GM19193 (cell line): Measurements from ENCODE around the gene DUSP15.

ENCODE experiments used
- POLR2A ChIP-seq: IDR thresholded peaks from 4 replicates; pipeline ENCODE4 v1.6.1; 2011; ENCODE audit not compliant: insufficient read depth, insufficient read length; ENCODE audit errors: extremely low read depth

DUSP15 gene

DNA sequence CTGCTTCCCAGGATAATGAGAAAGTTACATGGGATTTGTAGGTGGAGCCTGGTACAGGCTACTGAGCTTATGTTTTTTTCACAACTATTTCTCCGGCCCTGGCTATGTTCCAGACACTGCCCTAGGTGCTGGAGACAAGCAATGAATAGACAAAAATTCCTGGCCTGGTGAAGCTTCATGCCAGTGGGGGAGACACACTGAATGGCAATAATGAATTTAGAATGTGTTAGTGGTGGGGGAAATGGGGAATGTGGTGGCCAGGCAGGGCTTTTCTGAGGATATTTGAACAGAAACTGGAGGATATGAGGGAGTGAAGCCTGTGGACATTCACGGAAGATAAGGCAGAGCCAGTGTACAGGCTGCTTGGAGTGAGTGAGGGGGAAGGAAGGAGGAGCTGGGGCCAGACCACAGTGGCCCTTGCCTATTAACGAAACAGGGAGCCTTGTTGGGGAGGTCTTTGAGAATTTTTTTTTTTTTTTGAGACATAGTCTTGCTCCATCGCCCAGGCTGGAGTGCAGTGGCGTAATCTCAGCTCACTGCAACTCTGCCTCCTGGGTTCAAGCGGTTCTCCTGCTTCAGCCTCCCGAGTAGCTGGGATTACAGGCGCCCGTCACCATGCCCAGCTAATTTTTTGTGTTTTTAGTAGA is 31.6 kb downstream of the DUSP15 start:
- no peak for TF ChIP-seq POLR2A

DNA sequence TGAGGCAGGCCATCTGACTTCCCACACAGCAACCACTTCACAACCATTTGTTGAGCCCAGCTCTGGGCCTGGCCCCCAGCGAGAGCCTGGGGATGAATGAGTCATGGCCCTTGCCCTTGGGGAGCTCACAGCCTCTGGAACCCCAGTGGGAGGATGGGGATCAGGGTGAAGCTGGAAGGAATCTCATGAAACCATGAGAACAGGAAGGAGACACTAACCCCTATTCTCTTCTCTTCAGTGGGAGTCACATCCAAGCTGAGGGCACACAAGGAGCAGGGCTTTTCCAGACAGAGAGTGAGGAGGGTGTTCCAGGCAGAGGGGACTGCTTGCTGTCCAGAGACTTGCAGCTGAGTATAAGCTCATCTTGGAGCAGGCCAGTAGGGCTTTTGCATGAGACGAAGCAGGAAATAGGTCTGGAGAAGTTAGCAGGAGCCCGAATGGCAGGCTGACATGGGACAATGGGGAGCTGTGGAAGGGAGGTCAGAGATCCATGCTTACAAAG is 32.4 kb downstream of the DUSP15 start:
- TF ChIP-seq POLR2A: no peak

DNA sequence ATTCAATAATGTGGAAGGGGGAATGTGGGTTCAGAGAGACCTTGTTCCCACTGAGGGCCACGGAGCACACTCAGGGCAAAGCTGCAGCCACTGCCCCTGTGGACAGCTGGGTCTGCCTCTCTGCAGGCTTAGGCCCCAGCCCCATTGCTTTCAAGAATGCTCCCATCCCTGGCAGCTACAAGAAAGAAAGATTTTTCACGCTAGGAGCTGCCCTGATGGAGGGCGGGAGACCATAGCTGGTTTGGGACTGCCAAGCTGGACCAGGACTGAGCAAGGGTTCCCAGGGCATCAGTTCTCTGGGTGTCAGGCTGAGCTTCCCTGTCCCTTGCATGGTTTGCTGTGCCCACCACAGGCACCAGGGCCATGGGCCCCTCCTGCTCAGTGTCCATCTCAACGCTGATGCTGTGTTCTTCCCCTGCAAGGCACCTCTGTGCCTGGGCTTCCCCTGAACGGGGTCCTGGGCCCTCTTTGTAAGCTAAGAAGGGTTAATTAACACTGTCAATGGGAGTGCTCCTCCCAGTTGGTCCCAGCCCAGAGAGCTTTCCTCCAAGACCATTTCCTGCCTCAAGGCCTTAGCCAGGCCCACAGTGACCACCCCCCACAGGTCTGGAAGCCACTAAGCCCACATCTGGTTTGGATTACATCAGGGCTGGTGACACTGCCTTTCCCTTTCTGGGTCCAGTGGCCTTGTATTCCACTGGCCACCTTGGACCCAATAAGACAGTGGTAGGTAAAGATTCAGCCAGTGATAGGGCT is 33.3 kb downstream of the DUSP15 start:
- no peak for TF ChIP-seq POLR2A

DNA sequence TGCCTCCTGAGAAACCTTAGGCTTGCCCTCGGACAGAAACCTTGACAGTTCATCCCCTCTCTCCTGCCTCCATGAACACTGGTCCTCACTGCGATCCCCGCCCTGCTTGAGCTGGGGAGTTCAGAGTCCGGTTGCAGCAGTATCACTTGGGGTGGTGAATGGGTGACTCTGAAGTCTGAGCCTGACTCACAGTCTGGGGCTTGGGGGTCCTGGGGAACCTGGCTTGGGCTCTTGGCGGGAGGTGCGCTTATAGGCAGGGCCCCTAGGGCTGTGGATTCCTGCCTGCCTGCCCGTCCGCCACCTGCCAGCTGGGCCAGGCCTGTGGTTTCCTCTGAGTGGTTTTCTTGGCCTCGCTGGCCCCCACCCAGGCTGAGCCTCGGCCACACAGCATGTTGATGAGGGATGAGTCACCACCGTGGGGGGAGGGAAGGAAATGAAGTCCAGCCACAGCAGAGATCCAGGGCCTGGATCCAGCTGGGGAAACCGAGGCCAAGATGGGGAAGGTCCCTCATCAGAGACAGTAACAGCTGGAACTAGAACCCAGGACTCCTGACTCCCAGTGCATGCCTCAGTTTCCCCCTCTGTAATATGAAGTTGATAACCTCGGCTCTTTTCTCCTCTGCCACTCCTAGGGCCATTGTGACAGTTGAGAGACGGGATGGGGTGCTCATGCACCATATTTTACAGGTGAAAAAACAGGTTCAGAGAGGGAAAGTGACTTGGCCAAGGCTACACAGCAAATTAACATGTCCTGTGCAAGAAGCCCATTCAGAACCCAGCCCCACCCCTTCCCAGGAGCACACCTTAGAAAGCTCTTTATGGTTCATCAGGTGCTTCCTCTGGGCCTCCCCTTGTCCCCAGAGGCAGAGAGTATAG is 34.1 kb downstream of the DUSP15 start:
- no peak for TF ChIP-seq POLR2A

DNA sequence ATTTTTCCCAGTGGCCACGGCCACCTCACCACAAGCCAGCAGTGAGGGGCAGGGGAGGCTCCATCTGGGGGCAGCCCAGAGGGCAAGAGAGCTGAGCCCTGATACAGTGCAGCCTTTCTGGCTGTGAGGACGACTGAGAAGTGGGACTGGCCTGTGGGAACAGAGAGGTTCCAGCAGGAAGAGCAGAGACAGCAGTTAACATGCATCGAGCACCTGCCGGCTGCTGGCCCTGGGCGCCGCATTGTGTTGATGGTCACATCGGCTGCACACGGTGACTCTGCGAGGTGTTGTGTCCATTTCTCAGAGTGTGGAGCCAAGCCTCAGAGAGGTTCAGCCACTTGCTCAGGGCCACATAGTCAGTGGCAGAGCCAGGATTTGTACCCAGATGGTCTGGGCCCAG is 34.8 kb downstream of the DUSP15 start:
- TF ChIP-seq POLR2A: no peak

DNA sequence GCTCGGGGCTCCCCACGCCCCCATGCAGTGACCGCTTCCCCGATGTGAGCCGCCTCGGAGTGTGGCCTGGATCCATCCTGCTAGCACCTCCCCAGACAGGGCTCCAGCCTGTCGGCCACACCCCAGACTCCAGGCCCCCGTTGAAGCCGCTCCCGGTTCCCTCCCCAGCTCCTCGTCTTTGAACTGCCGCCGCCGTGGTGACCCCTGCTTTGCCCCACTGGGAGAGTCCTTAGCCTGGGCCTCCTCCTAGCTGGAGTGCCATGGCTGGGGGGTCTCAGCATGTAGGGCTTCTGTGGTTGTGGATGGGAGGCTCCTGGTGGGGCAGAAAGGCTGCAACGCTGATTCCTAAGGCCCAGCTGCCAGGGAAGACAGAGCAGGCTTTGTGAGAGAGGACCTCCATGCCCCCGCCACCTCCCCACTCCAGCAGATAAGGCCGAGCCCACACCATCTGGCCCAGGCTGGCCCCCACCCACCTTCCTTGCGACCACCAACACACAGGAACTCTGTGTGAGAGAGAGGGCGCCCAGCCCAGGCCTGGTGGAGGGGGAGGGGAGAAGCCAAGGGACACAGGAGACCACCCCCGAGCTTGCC is 36.3 kb downstream of the DUSP15 start:
- TF ChIP-seq POLR2A: no peak

DNA sequence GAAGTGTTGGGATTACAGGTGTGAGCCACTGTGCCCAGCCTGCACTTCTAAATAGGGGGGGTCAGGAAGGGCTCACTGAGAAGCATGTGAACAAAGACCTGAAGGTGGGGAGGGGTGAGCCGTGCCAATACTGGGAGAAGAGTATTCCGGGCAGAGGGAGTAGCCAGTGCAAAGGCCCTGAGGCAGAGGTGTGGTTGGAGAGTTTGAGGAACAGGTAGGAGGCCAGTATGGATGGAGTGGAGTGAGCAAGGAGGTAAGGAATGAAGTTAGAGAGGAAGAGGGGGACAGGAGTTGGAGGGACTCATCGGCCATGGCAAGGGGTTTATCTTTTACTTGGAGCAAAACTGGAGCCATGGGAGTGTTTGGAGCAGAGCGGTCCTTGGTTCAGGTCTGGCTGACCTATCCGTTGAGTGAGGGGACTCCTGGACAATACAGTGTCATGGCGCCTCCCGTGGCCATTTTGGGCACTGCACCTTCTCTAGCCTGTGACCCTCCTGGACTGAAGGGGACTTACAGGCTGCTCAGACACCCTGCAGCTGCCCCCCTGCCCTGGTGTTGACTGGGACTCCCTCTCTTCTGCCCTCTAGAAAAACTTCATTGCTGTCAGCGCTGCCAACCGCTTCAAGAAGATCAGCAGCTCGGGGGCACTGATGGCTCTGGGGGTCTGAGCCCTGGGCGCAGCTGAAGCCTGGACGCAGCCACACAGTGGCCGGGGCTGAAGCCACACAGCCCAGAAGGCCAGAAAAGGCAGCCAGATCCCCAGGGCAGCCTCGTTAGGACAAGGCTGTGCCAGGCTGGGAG is 37.0 kb downstream of the DUSP15 start:
- TF ChIP-seq POLR2A: no peak

DNA sequence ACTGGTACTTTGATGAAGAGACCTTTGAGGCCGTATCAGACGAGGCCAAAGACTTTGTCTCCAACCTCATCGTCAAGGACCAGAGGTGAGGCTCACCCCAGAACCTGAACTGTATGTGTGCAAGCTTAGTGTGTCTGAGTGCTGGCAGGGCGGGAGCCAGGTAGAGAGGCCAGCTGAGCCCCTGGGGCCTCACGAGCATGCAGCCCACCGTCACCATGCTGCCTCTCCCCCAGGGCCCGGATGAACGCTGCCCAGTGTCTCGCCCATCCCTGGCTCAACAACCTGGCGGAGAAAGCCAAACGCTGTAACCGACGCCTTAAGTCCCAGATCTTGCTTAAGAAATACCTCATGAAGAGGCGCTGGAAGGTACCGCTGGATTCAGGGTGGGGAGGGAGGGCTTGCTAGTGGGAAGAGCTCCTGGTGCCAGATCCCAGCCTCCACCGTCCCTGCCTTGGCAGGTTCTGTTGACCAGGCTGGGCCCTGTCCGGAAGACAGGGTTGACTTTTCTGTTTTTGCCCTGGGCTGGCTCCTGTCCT is 38.5 kb downstream of the DUSP15 start:
- TF ChIP-seq POLR2A: no peak

DNA sequence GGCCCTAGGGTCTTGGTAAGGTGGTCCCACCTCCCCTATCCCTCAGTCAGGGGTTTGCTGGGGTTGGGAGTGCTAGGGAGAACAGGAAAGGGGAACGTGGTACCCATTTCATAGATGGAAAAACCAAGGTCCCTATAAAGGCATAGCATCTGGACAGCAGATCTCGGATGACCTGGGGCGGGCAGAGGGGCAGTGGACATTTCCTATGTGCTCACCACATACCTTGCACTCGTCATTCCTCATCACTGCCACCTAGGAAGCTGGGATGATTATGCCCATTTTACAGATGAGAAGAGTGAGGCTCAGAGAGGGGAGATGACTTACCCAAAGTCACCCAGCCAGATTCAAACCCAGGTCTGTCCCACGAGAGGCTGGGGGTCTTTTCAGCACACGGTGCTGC is 39.1 kb downstream of the DUSP15 start:
- TF ChIP-seq POLR2A: no peak

DNA sequence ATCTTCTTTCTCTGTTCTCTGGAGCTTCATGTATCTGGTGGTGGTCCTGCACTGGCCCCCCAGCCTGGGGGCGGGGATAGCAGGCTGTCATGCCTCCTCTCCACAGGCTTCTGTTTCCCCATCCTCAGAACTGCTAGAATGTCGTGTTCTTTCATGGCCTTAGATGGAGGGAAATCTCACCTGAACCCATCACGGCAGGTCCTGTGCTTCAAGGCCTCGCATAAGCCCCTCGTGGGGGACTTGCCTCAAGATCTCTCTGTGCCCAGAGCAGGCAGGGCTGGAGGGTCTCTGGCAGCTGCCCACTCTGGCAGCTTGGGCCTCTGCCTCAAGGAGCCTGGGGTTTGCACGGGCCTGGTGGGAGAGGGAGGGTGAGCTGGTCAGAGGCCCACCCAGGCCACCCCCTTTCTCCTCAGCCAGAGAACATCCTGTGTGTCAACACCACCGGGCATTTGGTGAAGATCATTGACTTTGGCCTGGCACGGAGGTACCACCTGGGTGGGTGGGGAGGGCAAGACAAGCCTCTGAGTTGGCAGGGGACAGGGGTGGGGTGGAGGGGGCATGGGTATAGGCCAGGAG is 39.8 kb downstream of the DUSP15 start:
- no peak for TF ChIP-seq POLR2A

DNA sequence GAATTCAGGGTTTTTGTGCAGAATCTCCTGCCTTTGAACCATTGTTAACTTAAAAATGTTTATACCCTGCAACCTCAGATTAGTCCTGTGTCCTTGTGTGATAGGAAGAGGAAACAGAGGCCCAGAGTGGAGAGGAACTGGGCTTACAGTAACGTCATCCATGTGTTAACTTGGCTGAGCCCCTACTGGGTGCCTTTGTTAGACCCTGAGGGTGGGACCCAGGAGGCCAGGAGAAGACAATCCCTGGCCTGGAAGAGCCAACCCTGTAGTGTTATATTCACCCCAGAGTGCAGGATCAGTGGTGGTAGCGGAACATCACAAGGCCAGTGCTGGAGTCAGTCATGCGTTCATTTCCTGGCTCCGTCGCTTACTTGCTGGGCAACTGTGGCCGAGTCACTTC is 40.6 kb downstream of the DUSP15 start:
- no peak for TF ChIP-seq POLR2A

DNA sequence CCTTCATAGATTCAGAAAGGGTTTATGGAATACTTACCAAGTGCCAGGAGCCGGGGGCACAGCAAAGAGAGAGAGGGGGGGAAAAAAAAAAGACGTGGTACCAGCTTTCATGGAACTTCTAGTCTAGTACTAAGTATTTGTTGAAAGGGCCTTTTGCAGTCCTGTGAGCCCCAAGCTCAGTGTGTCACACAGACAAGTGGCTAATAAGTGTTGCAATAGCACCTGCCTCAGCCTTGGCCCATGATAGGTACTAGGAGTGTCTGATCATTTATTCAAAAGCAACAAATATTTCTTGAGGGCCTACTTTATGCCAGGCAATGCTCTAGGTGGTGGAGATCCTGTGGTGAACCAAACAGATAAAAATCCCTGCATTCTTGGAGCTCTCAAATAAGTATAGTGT is 43.3 kb downstream of the DUSP15 start:
- TF ChIP-seq POLR2A: no peak

DNA sequence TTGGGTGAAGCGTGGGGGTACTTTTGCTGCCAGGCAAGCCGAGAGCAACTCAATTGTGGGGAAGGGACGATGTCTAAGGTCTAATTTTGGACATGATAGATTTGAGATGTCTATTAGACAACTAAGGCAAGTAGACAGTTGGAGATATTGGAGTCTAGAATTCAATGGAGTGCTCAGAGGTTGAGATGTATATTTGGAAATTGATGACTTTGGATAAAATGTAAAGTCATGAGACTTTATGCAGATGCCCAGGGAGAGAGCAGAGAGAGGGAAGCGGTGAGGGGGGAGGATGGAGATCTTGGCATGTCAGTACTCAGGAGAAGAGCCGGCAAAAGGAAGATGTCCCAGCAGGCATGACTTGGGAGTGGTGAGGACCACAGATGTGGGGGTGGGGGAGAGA is 44.3 kb downstream of the DUSP15 start:
- TF ChIP-seq POLR2A: no peak
